ENCODE measurements around the gene RPTOR.

DNA sequence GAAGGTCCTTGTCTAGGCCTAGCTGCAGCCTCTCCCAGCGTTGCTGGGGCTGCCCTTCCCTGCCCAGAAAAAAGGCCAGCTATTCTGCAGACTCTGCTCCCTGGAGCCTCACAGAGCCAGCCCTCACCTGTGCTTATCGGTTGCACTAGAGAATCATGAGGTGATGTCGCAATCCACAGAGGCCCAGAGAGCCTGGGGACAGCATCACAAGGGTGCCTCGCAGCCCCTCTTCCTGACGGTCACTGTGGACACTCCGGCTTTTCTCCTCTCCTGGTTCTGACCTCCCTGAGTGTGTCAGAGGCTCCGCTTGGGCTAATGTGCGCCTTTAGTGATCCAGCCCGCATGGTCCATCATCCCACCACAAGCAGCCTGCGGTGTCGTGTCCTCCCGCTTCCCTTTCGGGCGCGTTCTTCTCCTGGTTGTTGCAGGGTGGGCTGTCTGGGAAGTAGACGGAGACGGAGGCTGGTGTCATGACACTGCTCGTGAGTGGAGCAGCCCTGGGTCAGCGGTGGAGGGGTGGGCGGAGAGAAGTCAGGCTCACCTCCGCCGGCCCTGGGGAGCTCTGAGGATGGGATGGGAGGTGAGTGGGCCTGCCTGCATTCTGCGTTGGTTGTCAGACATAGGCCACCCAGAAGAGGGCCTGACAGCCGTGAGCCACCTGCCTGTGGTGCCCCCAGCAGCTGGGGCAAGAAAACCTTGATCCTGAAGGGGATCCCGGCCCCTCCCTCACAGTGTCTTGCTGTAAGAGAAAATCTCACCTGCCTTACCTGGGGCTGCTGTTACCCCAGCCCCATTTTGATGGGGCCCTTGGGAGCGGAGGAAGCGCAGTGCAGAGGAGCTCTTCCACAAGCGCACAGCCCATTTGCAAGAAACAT lies 281.1 kb downstream of the RPTOR start:
- TF ChIP-seq, protein P1, sequence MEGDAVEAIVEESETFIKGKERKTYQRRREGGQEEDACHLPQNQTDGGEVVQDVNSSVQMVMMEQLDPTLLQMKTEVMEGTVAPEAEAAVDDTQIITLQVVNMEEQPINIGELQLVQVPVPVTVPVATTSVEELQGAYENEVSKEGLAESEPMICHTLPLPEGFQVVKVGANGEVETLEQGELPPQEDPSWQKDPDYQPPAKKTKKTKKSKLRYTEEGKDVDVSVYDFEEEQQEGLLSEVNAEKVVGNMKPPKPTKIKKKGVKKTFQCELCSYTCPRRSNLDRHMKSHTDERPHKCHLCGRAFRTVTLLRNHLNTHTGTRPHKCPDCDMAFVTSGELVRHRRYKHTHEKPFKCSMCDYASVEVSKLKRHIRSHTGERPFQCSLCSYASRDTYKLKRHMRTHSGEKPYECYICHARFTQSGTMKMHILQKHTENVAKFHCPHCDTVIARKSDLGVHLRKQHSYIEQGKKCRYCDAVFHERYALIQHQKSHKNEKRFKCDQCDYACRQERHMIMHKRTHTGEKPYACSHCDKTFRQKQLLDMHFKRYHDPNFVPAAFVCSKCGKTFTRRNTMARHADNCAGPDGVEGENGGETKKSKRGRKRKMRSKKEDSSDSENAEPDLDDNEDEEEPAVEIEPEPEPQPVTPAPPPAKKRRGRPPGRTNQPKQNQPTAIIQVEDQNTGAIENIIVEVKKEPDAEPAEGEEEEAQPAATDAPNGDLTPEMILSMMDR (optimal IDR thresholded peaks at IDR 0.05 in 1 of 3, IDR thresholded peaks at IDR 0.05 in 1 of 3, conservative IDR thresholded peaks at IDR 0.05 in 1 of 3; ENCODE audit: extremely low read depth in 1 of 3, insufficient read depth in 2 of 3, low read length in 3 of 3) = no peak
- no peak for TF ChIP-seq EZH2 (IDR thresholded peaks at IDR 0.05; ENCODE audit: low read length)

Measured in keratinocyte (primary cell).